ENCODE data around the gene CLDN24.

CLDN24 gene

DNA sequence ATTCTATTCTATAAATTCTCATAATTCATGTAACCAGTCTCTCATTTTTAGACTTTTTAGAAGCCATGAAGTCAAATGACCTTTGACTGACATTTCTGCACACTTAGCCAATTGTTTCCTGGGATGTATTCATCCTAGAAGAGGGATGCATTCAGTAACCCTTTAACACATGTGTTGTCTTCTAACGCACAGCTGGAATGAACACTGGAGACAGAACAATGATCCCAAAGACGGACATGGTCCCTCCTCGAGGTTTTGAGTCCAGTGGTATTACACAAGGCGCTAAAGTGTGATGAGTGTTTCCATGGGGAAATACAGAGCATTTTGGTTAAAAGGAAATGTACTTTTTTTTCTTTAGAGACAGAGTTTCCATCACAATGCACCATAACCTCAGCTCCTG is 39.8 kb upstream of the CLDN24 start:
- no peaks in the 10 kb centered on the region for H3K36me3 ChIP-seq (ENCODE audit: insufficient read depth, low read length)
- H3K79me2 ChIP-seq (ENCODE audit: insufficient read depth, low read length): no peaks in the 10 kb centered on the region
- no peak overlapping the region for H2AFZ ChIP-seq (ENCODE audit: low read length)
- H3F3A ChIP-seq (ENCODE audit: insufficient read depth, low read length): no peaks in the 10 kb centered on the region
- H3K9ac ChIP-seq (ENCODE audit: low read length): no peak overlapping the region
- no peaks in the 10 kb centered on the region for H3K9me2 ChIP-seq (ENCODE audit: low read depth, low read length)
- TF ChIP-seq, protein P1, sequence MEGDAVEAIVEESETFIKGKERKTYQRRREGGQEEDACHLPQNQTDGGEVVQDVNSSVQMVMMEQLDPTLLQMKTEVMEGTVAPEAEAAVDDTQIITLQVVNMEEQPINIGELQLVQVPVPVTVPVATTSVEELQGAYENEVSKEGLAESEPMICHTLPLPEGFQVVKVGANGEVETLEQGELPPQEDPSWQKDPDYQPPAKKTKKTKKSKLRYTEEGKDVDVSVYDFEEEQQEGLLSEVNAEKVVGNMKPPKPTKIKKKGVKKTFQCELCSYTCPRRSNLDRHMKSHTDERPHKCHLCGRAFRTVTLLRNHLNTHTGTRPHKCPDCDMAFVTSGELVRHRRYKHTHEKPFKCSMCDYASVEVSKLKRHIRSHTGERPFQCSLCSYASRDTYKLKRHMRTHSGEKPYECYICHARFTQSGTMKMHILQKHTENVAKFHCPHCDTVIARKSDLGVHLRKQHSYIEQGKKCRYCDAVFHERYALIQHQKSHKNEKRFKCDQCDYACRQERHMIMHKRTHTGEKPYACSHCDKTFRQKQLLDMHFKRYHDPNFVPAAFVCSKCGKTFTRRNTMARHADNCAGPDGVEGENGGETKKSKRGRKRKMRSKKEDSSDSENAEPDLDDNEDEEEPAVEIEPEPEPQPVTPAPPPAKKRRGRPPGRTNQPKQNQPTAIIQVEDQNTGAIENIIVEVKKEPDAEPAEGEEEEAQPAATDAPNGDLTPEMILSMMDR (IDR thresholded peaks at IDR 0.05; ENCODE audit: low read length): no peak
- no peak for TF ChIP-seq EZH2 (IDR thresholded peaks at IDR 0.05; ENCODE audit: borderline replicate concordance, low read length)
- no peak overlapping the region for H3K4me3 ChIP-seq (ENCODE audit: low read depth, low read length, poor library complexity, severe bottlenecking)
- H3K27ac ChIP-seq (ENCODE audit: low read depth, low read length, poor library complexity, severe bottlenecking): no peak overlapping the region
- no peak overlapping the region for H3K4me2 ChIP-seq (ENCODE audit: low read length)
- no peaks in the 10 kb centered on the region for H3K4me1 ChIP-seq (ENCODE audit: insufficient read depth, low read length, severe bottlenecking)
- H4K20me1 ChIP-seq (ENCODE audit: insufficient read depth, low read length): no peaks in the 10 kb centered on the region
- H3K27me3 ChIP-seq (ENCODE audit: insufficient read depth, low read length): peaks cover 3% of the 10 kb centered on the region; the same call in 1 of the 2 replicates
- H3K9me3 ChIP-seq (ENCODE audit: low read length): no peaks in the 10 kb centered on the region

DNA sequence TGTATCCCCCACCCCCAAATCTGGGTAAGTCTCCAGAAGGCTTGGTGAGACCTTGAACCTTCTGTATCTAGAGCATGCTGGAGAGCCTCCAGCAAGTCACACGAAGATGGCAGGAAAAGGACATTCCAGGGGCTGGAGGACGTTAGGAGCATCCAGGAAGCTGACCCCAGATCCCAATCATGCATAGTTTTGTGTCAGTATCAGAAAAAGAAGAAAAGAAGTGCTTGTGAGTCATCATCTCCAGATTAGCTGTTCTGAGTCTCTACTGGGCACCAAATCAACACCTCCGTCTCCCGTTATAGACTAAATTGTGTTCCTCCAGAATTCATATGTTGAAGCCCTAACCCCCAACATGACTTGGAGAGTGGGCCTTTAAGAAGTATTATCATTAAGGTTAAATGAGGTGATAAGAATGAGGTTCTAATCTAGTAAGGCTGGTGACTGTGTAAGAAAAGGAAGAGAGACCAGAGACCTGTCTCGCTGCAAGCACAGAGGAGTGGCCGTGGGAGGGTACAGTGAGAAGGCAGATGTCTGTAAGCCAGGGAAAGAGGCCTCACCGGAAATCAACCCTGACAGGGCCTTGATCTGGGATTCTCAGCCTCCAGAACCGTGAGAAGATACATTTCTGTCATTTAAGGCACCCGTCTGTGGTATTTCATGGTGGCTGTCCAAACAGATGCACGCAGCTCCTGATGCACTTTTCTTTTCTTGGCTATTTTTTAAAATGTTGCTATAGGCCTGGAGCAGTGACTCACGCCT is 38.1 kb upstream of the CLDN24 start:
- Histone ChIP-seq H3K9me2 (ENCODE audit: low read depth, low read length) (no peaks in the 10 kb centered on the region), H3K4me1 (ENCODE audit: insufficient read depth, low read length, severe bottlenecking) (no peaks in the 10 kb centered on the region), H3K9me3 (ENCODE audit: low read length) (no peaks in the 10 kb centered on the region), H3K27me3 (ENCODE audit: insufficient read depth, low read length) (0 out of 2 replicates have a peak, but pooled peaks cover 4% of the 10 kb centered on the region), H3K9ac (ENCODE audit: low read length) (no peak overlapping the region), H2AFZ (ENCODE audit: low read length) (no peak overlapping the region), H3K4me3 (ENCODE audit: low read depth, low read length, poor library complexity, severe bottlenecking) (no peak overlapping the region), H3K36me3 (ENCODE audit: insufficient read depth, low read length) (no peaks in the 10 kb centered on the region), H3K27ac (ENCODE audit: low read depth, low read length, poor library complexity, severe bottlenecking) (no peak overlapping the region), H3K79me2 (ENCODE audit: insufficient read depth, low read length) (no peaks in the 10 kb centered on the region), H3K4me2 (ENCODE audit: low read length) (no peak overlapping the region), H3F3A (ENCODE audit: insufficient read depth, low read length) (no peaks in the 10 kb centered on the region), H4K20me1 (ENCODE audit: insufficient read depth, low read length) (no peaks in the 10 kb centered on the region)
- no peak for TF ChIP-seq EZH2 (IDR thresholded peaks at IDR 0.05; ENCODE audit: borderline replicate concordance, low read length)
- TF ChIP-seq, protein P1 (IDR thresholded peaks at IDR 0.05; ENCODE audit: low read length): no peak

DNA sequence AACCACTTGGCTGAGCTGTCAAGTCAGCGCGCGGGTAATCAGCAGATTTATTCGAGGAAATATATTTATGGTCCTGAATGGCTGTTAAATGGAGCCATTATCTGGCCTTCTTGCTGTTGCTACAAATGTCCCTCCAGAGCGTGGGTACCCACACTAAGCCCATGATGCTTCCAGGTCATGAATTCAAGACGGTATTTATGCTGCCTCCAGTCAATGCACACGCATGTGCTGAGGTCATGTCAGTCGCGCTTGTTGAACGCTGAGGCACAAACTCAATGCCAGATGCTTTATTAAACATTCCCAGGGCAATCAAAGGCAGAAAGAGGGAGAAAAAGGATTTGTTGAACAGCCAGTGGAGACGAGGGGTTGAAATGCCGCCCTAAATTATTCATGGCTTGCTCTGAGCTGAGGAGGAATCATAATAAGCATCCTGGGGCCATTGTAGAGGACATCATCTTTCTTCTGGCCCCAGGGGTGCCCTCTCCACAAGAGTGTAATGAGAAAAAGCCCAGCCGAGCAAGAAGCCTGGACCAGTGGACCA is 36.1 kb upstream of the CLDN24 start:
- H3K9me3 ChIP-seq (ENCODE audit: low read length): no peaks in the 10 kb centered on the region
- no peaks in the 10 kb centered on the region for H4K20me1 ChIP-seq (ENCODE audit: insufficient read depth, low read length)
- no peak overlapping the region for H3K4me2 ChIP-seq (ENCODE audit: low read length)
- no peak overlapping the region for H3K27ac ChIP-seq (ENCODE audit: low read depth, low read length, poor library complexity, severe bottlenecking)
- H3K36me3 ChIP-seq (ENCODE audit: insufficient read depth, low read length): no peaks in the 10 kb centered on the region
- H3K79me2 ChIP-seq (ENCODE audit: insufficient read depth, low read length): no peaks in the 10 kb centered on the region
- no peaks in the 10 kb centered on the region for H3K4me1 ChIP-seq (ENCODE audit: insufficient read depth, low read length, severe bottlenecking)
- 0 out of 2 replicates have a peak, but pooled peaks cover 4% of the 10 kb centered on the region for H3K27me3 ChIP-seq (ENCODE audit: insufficient read depth, low read length)
- H3K4me3 ChIP-seq (ENCODE audit: low read depth, low read length, poor library complexity, severe bottlenecking): no peak overlapping the region
- no peak for TF ChIP-seq EZH2 (IDR thresholded peaks at IDR 0.05; ENCODE audit: borderline replicate concordance, low read length)
- TF ChIP-seq, protein P1 (IDR thresholded peaks at IDR 0.05; ENCODE audit: low read length): no peak
- H3F3A ChIP-seq (ENCODE audit: insufficient read depth, low read length): no peaks in the 10 kb centered on the region
- H3K9ac ChIP-seq (ENCODE audit: low read length): no peak overlapping the region
- H3K9me2 ChIP-seq (ENCODE audit: low read depth, low read length): no peaks in the 10 kb centered on the region
- no peak overlapping the region for H2AFZ ChIP-seq (ENCODE audit: low read length)

Measured in OCI-LY1 (cell line).